ENCODE data around the gene TRIM77.

GRCh38 chr11:89737116-89737515 lies 27.0 kb downstream of the TRIM77 start:
- no peak for TF ChIP-seq CTCF (IDR thresholded peaks at IDR 0.05)
- no peak for TF ChIP-seq EP300 (IDR thresholded peaks at IDR 0.05)
- no peak for TF ChIP-seq POLR2A (IDR thresholded peaks at IDR 0.05)
